Lower leg skin (tissue), 3 donors: Measurements from ENCODE around the gene GIPR.
"Not testable (repeated sequence)": the region's sequence is repeated elsewhere in the genome, so short reads cannot be mapped to it uniquely, and the experiment has no call there.

Experiments
- CTCF ChIP-seq, 3 donors: fragments of 450-650 bp; IDR thresholded peaks; one replicate each; pipeline ENCODE4 v1.5.1; 2016; ENCODE audit warnings: antibody characterized with exemption in 3 of 3, mild to moderate bottlenecking in 3 of 3, moderate library complexity in 2 of 3
- POLR2A ChIP-seq, 2 donors: fragments of 450-650 bp; IDR thresholded peaks; one replicate each; pipeline ENCODE4 v1.6.1; 2016 to 2017; ENCODE audit warnings: antibody characterized with exemption in 2 of 2, mild to moderate bottlenecking in 1 of 2, moderate library complexity in 1 of 2

GRCh38 chr19:45685045-45685444 lies 17.0 kb downstream of the GIPR start:
- TF ChIP-seq CTCF, POLR2A (IDR thresholded peaks at IDR 0.05): not testable (repeated sequence)
